GM12864 (cell line): ENCODE data around the gene CGNL1.

Source experiments
- DNase-seq: peaks from one replicate; pipeline ENCODE4 v3.0.0-alpha.2; 2011; ENCODE audit warnings: low read depth
- H3K4me3 ChIP-seq: 2 replicates; pipeline ENCODE4 v1.5.1; 2011; ENCODE audit warnings: mild to moderate bottlenecking, low read depth, low read length, control low read depth
- CTCF ChIP-seq: IDR thresholded peaks from 2 replicates; pipeline ENCODE4 v1.5.1; 2011; ENCODE audit warnings: low read depth, mild to moderate bottlenecking, moderate library complexity, low read length, control low read depth, inconsistent platforms; ENCODE audit errors: missing control alignments

CGNL1 gene, protein sequence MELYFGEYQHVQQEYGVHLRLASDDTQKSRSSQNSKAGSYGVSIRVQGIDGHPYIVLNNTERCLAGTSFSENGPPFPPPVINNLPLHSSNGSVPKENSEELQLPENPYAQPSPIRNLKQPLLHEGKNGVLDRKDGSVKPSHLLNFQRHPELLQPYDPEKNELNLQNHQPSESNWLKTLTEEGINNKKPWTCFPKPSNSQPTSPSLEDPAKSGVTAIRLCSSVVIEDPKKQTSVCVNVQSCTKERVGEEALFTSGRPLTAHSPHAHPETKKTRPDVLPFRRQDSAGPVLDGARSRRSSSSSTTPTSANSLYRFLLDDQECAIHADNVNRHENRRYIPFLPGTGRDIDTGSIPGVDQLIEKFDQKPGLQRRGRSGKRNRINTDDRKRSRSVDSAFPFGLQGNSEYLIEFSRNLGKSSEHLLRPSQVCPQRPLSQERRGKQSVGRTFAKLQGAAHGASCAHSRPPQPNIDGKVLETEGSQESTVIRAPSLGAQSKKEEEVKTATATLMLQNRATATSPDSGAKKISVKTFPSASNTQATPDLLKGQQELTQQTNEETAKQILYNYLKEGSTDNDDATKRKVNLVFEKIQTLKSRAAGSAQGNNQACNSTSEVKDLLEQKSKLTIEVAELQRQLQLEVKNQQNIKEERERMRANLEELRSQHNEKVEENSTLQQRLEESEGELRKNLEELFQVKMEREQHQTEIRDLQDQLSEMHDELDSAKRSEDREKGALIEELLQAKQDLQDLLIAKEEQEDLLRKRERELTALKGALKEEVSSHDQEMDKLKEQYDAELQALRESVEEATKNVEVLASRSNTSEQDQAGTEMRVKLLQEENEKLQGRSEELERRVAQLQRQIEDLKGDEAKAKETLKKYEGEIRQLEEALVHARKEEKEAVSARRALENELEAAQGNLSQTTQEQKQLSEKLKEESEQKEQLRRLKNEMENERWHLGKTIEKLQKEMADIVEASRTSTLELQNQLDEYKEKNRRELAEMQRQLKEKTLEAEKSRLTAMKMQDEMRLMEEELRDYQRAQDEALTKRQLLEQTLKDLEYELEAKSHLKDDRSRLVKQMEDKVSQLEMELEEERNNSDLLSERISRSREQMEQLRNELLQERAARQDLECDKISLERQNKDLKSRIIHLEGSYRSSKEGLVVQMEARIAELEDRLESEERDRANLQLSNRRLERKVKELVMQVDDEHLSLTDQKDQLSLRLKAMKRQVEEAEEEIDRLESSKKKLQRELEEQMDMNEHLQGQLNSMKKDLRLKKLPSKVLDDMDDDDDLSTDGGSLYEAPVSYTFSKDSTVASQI

GRCh38 chr15:57375827-57376695, at the start of gene CGNL1:
TSS of gene CGNL1 (plus strand) at chr15:57376505. CDS start at chr15:57438000, 61,495 bp downstream.
- no peak for DNase-seq
- TF ChIP-seq CTCF = no peak
- no peak within 1 kb of the TSS for H3K4me3 ChIP-seq

DNA sequence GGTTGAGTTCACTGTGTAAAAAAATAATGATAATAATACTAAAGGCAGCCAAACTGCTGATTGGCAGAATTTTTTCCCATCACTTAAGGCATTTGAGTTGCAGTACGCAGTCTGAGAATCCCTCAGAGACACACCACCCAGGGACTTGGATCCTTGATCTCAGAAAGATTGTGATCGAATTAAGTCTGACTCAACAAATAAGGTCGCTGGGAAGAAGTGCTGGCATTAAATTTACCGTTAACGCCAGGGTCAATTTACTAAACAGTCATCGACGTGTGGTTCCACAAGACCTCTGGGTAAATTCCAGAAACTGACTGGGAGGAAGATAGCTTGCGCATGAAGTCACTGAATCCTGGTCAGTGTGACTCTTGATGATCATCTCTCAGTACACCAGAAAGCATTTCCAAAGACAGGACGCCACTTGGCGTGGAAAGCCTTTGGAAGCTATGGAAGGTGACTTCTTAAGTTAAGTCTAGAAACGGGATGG, 48.3 kb upstream of the CGNL1 start:
- H3K4me3 ChIP-seq = no peak overlapping the region
- no peak for TF ChIP-seq CTCF
- no peak for DNase-seq

- no peak overlapping the region for H3K4me3 ChIP-seq
- DNase-seq = no peak
- TF ChIP-seq CTCF = no peak
Observed at GRCh38 chr15:57328479-57328878, 47.8 kb upstream of the CGNL1 start.

DNA sequence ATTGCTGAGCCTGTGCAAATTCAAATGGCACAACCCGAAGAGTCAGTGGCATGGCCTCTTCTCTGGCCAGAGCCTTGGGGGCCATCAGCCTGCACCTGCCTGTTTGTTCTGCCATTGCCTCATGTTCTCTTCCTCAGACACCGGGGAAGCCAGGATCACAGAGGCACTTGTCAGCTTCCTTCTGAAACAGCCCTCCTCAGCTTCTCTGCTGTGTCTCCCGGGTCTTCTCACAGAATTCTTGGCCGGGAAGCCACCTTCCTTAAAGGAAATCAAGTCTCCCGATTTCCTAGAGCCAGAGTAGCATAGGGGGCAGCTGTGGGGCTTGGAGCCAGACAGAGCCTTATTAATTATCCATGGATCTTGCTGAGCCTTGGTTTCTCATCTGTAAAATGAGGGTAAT, 47.4 kb upstream of the CGNL1 start:
- no peak for TF ChIP-seq CTCF
- no peak for DNase-seq
- no peak overlapping the region for H3K4me3 ChIP-seq

DNA sequence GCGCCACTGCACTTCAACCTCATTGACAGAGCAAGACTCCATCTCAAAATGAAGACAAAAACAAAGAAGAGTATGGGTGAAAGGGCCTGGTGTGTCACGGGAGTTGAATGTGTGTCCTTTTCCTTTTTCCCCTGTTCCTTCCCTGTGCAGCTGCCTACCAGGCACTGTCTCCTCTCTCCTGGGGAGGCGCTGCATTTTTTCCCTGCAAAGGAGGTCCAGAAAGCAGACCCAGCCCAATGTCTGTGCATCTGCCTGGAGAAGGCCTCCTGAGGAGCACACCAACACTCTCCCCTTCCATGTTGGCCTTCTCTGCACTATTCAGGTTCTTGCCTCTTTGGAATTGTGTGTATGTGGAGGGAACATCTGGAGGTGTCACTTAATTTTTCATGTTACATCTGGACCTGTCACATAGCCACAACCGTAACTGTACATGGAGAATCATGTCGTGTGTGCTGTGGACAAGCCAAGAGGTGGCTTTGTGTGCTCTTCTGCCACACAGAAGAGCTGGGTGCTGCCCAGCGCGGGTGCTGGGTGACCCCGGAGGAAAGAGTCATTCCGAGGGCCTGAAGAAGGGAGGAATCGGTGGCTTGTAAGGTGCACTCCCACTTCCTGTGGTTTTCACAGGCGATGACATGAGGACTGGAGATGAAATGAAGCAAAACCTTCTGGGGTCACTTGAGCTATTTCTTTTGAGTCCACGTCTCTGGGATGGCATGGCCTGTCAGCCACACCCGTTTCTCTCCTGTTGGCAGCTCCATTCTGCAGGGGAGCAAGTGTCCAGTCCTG, 46.5 kb upstream of the CGNL1 start:
- no peak for DNase-seq
- H3K4me3 ChIP-seq = no peak overlapping the region
- no peak for TF ChIP-seq CTCF
